ENCODE results near the gene CDC42SE1. TPM values are rescaled to one million over a fixed set of nuclear protein-coding genes. Genes with fewer than 3 reads are reported as not detected.

The CDC42SE1 gene
- total and polyA plus RNA-seq, 9 of the 15 experiments (the other 6 are each of a cell fraction or from before 2014, with no cell fraction given): 78.1 to 189 (median 114) TPM

DNA sequence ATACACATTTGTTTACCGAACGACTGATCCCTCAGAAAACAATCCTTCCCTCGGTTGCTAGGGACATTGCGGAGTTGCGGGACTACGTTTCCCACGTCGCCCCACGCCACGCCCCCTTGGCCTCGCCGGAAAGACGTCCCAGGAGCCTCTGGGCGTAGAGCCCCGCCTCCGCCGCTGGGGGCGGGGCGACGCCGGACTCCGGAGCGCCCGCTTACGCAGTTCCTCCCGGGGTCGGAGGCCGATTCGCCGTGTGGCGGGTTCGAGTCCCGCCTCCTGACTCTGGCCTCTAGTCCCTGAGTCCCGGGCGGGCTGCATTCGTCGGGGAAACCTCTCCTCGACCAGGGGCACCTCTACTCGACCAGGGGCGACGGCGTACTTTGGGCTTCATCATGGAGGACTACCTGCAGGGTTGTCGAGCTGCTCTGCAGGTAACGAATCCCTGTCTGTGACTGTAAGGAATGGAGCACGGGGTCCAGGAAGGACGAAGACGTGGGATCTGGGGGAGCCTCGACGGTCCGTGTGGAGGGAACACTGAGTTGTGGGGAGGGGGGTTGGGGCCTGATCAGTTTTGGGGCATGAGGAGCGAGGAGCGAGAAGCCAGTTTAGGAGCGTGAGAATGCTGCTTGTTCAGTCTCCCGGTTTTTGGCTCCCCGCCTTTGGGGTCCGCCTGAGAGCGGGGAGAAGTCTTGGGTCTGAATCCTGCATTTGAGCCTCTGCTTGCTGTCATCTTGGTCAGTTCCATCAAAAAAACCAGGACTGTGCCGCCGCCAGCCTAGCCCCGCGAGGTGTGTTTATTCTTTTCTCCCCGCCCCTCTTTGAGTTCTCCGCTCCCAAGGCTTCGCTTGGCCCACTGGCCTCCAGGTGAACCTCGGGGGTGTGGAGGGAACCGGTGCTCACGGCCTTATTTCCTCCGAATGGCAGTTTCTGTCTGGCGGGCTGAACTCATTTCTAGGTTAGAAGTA lies 50.9 kb downstream of the CDC42SE1 start, which contains the start of gene PRUNE1:
Gene PRUNE1, plus strand, starts transcription at position 206 of the 962 bp plus-strand sequence. Its CDS starts 184 bp downstream, at position 390.
- H4K20me1 ChIP-seq (replicated peaks; ENCODE audit: control insufficient read depth, insufficient read depth, low read length): no peaks in the 10 kb centered on the region
- H3K4me1 ChIP-seq (replicated peaks in 1 of 2; ENCODE audit: control insufficient read depth in 2 of 2, insufficient read depth in 2 of 2, low read length in 2 of 2): peaks cover 39 to 47% of the 10 kb centered on the region in 2 experiments
- BruUV-seq (replicated peaks): TSS peak; percentile 51
- peaks cover 49% of the 10 kb centered on the region for H3K79me2 ChIP-seq (ENCODE audit: control insufficient read depth, insufficient read depth, low read length)
- ATAC-seq (peak; percentile 82), DNase-seq (ENCODE audit: extremely low read depth in 1 of 4, low spot score in 3 of 4) (peak; percentile 97 to 98 (median 98)), FAIRE-seq (peak; percentile 83)
- POLR2A ChIA-PET: interaction anchor here (0.5 kb wide), 1 partner anchor 753 kb away, joined by 3 read pairs; no protein-coding TSS in a partner anchor
- H3K4me2 ChIP-seq (ENCODE audit: insufficient read depth, low read length): peak within 1 kb of the TSS; percentile 100
- peak within 1 kb of the TSS; percentile 88 to 95 for H3K9ac ChIP-seq (ENCODE audit: insufficient read depth in 1 of 2, low read depth in 2 of 2, low read length in 2 of 2)
- H3K4me3 ChIP-seq: peak within 1 kb of the TSS; percentile 87
- H3K27me3 ChIP-seq (ENCODE audit: control insufficient read depth in 2 of 2, insufficient read depth in 2 of 2, low read length in 2 of 2): no peaks in the 10 kb centered on the region
- peaks cover 13% of the 10 kb centered on the region; the same call in 2 of the 3 replicates for H3K36me3 ChIP-seq (ENCODE audit: control insufficient read depth, insufficient read depth, low read length)
- under 1% methylated on average over 64 of the region's 69 CpGs for WGBS (ENCODE audit: insufficient coverage, low coverage, missing lambda C conversion rate)
- no peaks in the 10 kb centered on the region for H3K9me1 ChIP-seq (ENCODE audit: control insufficient read depth, insufficient read depth, low read length)
- intact Hi-C loops (cut with micrococcal nuclease) (loop anchor here (5.0 kb wide), 2 partner anchors 49 to 64 kb away; partner anchors contain the start of genes CDC42SE1 and GABPB2), in situ Hi-C loops (cut with MboI) (no loop called here)
- CTCF ChIA-PET (ENCODE audit: low intra/inter-chr PET ratio): no interaction called here
- H2AFZ ChIP-seq (ENCODE audit: low read depth, low read length): peak within 1 kb of the TSS; percentile 96
- H3K9me3 ChIP-seq (replicated peaks; ENCODE audit: control insufficient read depth, insufficient read depth, low read depth, low read length): no peaks in the 10 kb centered on the region
- H3K27ac ChIP-seq (ENCODE audit: extremely low read depth, low read depth, low read length): peak within 1 kb of the TSS; percentile 92
- TF ChIP-seq ATF7 (IDR thresholded peaks at IDR 0.05) (peak; percentile 65), HNRNPK (IDR thresholded peaks at IDR 0.05; ENCODE audit: low read depth, low read length, poor library complexity, severe bottlenecking) (no peak), ZFPM2 (CRISPR knock-in tag; IDR thresholded peaks at IDR 0.05) (no peak), ETV6 (IDR thresholded peaks at IDR 0.05; ENCODE audit: borderline replicate concordance in 1 of 2, low read depth in 2 of 2, low read length in 1 of 2) (no peak), ETV6 (CRISPR knock-in tag; IDR thresholded peaks at IDR 0.05; ENCODE audit: borderline replicate concordance) (no peak), MEF2A (IDR thresholded peaks at IDR 0.05; ENCODE audit: control insufficient read depth, low read depth, low read length) (no peak), BRD4 (IDR thresholded peaks at IDR 0.05) (no peak), ZFP1 (CRISPR knock-in tag; IDR thresholded peaks at IDR 0.05) (no peak), POLR2AphosphoS5 (IDR thresholded peaks at IDR 0.05; ENCODE audit: control insufficient read depth, insufficient read depth, low read depth, low read length) (peak; percentile 51; the same call in 1 of the 2 replicates), MBD2 (IDR thresholded peaks at IDR 0.05; ENCODE audit: borderline replicate concordance, low read depth) (no peak; the same call in 1 of the 2 replicates), KLF6 (CRISPR knock-in tag; IDR thresholded peaks at IDR 0.05; ENCODE audit: borderline replicate concordance) (no peak), MXI1 (IDR thresholded peaks at IDR 0.05; ENCODE audit: low read depth, low read length) (0 out of 2 replicates have a peak, but pooled peaks have one; percentile 42)
- TF ChIP-seq, protein P1, sequence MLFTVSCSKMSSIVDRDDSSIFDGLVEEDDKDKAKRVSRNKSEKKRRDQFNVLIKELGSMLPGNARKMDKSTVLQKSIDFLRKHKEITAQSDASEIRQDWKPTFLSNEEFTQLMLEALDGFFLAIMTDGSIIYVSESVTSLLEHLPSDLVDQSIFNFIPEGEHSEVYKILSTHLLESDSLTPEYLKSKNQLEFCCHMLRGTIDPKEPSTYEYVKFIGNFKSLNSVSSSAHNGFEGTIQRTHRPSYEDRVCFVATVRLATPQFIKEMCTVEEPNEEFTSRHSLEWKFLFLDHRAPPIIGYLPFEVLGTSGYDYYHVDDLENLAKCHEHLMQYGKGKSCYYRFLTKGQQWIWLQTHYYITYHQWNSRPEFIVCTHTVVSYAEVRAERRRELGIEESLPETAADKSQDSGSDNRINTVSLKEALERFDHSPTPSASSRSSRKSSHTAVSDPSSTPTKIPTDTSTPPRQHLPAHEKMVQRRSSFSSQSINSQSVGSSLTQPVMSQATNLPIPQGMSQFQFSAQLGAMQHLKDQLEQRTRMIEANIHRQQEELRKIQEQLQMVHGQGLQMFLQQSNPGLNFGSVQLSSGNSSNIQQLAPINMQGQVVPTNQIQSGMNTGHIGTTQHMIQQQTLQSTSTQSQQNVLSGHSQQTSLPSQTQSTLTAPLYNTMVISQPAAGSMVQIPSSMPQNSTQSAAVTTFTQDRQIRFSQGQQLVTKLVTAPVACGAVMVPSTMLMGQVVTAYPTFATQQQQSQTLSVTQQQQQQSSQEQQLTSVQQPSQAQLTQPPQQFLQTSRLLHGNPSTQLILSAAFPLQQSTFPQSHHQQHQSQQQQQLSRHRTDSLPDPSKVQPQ (CRISPR knock-in tag; IDR thresholded peaks at IDR 0.05; ENCODE audit: borderline replicate concordance): no peak
- TF ChIP-seq, protein P2, sequence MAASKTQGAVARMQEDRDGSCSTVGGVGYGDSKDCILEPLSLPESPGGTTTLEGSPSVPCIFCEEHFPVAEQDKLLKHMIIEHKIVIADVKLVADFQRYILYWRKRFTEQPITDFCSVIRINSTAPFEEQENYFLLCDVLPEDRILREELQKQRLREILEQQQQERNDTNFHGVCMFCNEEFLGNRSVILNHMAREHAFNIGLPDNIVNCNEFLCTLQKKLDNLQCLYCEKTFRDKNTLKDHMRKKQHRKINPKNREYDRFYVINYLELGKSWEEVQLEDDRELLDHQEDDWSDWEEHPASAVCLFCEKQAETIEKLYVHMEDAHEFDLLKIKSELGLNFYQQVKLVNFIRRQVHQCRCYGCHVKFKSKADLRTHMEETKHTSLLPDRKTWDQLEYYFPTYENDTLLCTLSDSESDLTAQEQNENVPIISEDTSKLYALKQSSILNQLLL (CRISPR knock-in tag; IDR thresholded peaks at IDR 0.05; ENCODE audit: borderline replicate concordance): no peak
- TF ChIP-seq, protein P3, sequence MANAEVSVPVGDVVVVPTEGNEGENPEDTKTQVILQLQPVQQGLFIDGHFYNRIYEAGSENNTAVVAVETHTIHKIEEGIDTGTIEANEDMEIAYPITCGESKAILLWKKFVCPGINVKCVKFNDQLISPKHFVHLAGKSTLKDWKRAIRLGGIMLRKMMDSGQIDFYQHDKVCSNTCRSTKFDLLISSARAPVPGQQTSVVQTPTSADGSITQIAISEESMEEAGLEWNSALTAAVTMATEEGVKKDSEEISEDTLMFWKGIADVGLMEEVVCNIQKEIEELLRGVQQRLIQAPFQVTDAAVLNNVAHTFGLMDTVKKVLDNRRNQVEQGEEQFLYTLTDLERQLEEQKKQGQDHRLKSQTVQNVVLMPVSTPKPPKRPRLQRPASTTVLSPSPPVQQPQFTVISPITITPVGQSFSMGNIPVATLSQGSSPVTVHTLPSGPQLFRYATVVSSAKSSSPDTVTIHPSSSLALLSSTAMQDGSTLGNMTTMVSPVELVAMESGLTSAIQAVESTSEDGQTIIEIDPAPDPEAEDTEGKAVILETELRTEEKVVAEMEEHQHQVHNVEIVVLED (CRISPR knock-in tag; IDR thresholded peaks at IDR 0.05): peak; percentile 89

All from K562 (cell line).